GM18868 (cell line): ENCODE data around the gene KMT2D.

Experiments used
- ATAC-seq: cut with Tn5 transposase; IDR thresholded peaks from one replicate; pipeline ENCODE4 v1.9.1; 2021; ENCODE audit warnings: mild to moderate bottlenecking, moderate library complexity; ENCODE audit not compliant: unreplicated experiment

The KMT2D gene

GRCh38 chr12:49060237-49061156 lies at the start of gene KMT2D:
Gene KMT2D (minus strand): TSS chr12:49060794. CDS start chr12:49055324, 5,470 bp downstream.
- peak; percentile 55 for ATAC-seq

DNA sequence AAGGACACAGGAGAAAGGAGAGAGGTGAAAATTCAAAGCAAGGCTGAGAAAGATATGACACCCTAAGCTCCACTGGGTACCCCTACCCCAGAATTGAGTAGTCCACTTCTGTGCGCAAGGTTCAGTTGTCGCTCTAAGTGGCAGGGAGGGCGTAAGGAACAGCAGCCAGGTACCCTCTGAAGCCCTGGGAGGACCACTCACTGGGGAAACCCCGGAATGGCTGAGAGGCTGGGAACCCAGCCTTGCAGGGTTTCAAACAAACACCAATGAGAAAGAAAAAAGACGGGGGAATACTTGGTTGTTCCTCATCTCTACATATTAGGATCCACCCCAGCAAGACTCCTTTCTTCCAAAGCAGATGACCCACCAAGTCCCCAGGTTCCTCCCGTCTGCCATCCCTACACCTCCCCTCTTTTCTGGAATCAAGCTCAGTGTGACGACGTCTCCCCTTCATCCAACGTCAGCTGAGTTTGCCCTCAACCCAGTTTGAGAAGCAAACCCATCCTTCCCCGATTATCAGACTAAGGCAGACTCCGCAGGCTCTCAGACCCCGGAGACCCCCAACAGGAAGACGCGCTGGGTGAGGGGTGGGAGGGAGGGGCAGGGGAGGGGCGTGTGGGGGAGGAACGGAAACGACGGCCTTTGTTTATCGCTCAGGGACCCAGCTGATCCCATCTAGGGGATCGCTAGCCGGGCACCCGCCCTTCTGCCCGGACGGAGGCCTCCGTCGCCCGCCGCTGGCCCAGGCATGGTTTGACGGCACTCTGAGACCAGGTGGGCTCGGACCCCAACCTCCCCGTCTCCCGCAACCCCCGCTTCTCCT lies 49.3 kb upstream of the KMT2D start:
- ATAC-seq, result no peak

DNA sequence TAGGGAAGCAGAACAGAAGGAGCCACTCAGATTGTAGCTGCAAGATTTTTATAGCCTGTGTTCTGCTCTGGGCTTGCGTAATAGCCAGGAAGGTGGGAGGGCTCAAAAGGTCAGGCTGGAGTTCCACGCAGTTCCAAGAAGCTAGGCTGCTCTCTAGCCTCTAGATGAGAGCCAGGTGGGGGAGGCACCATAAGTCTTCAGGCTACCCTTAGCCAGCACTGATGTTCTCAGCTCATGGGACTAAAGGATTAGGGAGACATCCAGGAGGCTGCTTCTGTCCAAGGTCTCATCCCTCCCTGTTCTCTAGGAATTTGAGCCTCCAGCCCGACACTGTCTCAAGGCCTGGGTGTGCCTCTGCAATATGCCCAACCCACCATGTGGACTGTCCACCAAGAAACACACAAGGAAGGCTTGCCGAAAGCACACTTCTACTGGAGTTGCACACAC lies 48.4 kb upstream of the KMT2D start:
- no peak for ATAC-seq

- no peak for ATAC-seq
Observed at GRCh38 chr12:49105504-49106084, 45.0 kb upstream of the KMT2D start.

DNA sequence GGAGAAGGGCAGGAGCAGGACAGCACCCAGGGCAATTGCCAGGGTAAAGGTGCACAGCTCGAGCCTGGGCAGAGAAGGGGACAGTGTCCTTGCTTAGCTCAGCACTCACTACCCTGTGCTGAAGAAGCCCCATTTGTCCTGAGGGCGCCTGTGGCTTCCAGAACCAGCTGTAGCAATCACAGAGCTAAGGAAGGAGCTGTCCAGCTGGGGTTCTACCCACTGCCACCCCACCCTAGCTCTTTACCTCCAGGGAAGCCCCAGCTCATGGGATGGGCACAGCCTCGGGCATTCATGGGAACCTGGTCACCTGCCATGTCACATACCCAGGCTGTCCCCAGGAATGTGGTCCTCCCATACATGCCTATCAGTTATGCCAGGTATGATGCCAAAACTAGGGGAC lies 44.2 kb upstream of the KMT2D start:
- no peak for ATAC-seq

DNA sequence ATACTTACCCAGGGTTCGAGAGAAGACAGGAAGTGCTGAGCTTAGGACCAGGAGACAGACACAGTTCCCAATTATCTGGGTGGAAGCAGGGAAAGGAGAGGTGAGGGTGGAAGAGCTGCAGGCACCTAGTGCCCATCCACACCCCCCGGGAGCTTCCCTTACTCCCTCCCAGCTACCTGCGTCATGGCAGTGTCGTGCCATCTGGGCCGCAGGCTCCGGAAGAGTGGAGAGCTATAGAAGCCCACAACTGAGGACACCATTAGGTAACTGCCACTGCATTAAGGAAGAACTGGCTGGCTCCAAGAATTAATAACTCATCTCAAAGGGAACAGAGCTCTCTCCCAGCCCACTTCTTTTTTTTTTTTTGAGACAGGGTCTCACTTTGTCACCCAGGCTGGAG lies 39.8 kb upstream of the KMT2D start:
- no peak for ATAC-seq

GRCh38 chr12:49098703-49099102 lies 38.1 kb upstream of the KMT2D start:
- no peak for ATAC-seq

DNA sequence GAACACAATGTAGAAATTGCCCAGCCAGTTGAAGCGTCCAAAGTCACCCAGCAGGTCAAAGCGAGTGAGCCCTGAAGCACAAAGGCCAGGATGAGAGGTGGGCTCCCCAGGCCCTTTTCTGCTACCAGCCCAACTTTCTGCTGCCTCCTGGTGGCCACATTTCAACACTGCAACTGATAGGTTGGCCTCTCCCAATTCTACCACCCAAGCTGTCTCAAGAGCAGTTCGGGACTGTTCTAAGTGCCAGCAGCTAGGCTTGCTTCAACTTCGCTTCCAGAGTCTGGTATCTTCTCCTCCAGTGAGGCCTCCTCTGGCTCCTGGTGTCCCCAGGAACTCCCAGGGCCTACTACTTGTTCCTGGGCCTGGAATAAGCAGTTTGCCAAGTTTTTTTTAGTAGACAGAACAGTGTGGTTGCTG lies 37.4 kb upstream of the KMT2D start:
- ATAC-seq, result no peak

DNA sequence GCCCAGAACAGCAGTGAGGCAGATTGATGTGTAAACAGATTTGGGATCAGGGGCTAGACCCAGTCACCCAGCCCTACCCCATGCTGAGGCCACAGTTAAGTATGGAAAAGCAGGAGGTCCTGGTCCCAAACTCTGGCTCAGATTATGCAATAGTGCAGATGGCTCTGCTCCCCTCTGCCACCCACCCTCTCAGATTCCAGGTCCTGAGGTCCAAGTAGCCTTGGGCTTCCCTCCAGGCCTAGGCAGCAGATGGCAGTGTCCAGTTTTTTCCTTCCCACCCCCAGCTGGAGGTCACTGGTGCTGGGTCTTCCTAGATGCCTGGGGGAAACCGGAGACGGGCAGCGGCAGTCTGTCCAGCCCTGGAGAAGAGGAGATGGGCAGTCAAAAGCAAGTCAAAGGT lies 36.8 kb upstream of the KMT2D start:
- no peak for ATAC-seq

DNA sequence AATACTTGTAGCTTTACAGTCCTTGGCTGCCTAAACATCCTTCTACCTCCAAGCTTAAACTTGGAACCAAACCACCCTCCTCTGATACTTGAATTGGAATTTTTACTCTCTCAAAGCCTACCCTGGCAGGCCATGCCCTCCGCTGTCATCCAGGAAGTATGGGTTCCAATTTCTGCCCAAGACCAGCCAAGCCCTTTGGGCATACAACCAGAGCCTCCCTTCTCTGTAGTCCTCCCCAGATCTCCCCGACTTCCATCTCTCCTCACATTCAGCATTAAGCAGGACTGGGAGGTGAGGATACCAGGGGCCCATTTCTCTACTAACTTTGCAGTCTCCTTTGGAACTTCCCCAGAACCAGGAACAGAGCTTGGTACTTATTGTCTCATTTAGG lies 34.4 kb upstream of the KMT2D start:
- no peak for ATAC-seq

- no peak for ATAC-seq
Observed at GRCh38 chr12:49094160-49094974, 33.8 kb upstream of the KMT2D start, which contains the start of gene DHH. Gene DHH (minus strand): TSS chr12:49094801. CDS start chr12:49094512, 289 bp downstream.

GRCh38 chr12:49093792-49094159 lies 33.2 kb upstream of the KMT2D start:
- ATAC-seq, result no peak

DNA sequence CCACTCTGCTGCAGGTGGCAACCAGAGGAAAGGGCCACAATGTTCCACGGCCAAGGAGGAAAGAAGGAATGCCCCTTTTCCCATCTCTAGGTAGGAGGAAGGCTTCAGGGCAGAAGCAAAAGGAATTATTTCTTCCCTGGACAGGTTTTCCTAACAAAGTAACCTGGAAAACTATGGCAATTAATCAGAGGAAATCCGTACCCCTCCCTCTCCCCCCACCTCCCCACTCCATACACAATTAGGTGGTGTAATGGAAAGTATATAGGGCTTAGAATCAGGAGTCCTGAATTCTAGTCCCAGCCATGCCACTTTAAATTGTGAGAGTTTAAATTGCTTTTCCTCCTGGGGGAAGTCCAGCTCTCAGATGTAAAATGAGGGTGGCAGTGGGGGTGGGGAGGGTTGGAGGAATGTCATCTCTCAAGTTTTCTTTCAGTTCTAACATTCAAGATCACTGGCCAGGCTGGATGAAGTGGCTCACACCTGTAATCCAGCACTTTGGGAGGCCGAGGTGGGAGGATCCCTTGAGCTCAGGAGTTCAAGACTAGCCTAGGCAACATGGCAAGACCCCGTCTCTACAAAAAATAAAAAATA lies 32.3 kb upstream of the KMT2D start:
- ATAC-seq, result no peak

GRCh38 chr12:49092086-49092815 lies 31.7 kb upstream of the KMT2D start:
- ATAC-seq, result no peak

DNA sequence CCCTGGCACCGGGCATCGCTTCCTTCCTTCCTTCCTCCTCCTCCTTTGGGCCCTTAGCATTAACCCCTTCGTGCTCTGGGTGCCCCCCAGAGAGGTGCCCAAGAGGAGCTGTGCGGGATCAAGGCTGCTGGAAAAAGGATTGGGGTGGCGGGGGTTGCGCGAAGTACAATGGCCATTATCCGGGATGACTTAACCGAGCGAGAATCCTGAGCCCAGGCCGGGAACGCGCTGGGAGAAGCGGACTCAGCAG lies 31.2 kb upstream of the KMT2D start:
- ATAC-seq, result no peak

- no peak for ATAC-seq
Observed at GRCh38 chr12:49091056-49091835, 30.7 kb upstream of the KMT2D start.

- no peak for ATAC-seq
Observed at GRCh38 chr12:49089821-49090773, 29.5 kb upstream of the KMT2D start.

- ATAC-seq, result no peak
Observed at GRCh38 chr12:49088932-49089330, 28.3 kb upstream of the KMT2D start.
